GM12891 (cell line): ENCODE measurements around the gene FAM234B.

ENCODE experiments used
- PAX5 ChIP-seq: IDR thresholded peaks from 2 replicates; pipeline ENCODE4 v1.6.1; 2011; ENCODE audit warnings: low read length, moderate library complexity, mild to moderate bottlenecking; ENCODE audit not compliant: insufficient read depth, severe bottlenecking
- POLR2A ChIP-seq: IDR thresholded peaks from 2 replicates; pipeline ENCODE4 v1.6.1; 2011; ENCODE audit warnings: low read depth, low read length, control low read depth
- POLR2AphosphoS5 ChIP-seq: IDR thresholded peaks from 2 replicates; pipeline ENCODE4 v1.6.1; 2011; ENCODE audit warnings: low read depth, low read length, control low read depth
- SPI1 ChIP-seq: IDR thresholded peaks from 2 replicates; pipeline ENCODE4 v1.6.1; 2011; ENCODE audit warnings: low read depth, low read length, control low read depth
- TAF1 ChIP-seq: IDR thresholded peaks from 2 replicates; pipeline ENCODE4 v1.6.1; 2011; ENCODE audit warnings: low read depth, low read length, control low read depth

DNA sequence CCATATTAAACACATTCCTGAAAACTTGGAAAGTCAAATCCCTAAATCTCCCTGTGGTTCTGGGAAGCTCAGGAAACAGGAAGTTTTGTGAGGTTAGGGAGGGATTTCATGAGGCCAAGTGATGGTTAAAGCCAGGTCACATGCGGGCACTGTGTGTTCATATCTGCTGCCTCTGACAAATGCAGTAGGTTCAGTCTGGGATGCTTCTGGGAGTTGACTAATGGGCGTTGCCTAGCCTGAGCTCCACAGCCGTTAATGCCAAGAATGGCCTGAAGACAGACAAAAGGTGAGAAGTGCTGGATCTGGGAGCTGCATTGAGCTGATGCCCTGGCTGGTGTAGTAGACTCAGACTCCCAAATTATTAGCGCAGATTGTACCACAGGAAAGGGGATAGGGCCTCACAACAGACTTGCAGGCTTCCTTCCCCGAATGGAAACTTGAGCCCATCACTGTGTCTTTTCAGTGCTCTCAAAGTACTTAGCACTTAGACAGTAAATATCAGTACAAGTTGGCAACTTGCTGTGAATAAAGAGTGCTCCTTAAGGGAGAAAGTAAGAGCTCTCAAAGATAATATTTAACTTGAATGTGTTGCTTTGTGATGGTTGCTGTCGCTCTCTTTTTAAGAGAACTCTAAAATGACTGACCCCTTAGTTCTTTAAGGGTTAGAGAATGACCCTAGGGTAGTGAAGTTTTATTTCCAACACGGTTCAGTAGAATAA, 41.9 kb downstream of the FAM234B start:
- TF ChIP-seq TAF1 (no peak), POLR2A (no peak), SPI1 (no peak), POLR2AphosphoS5 (no peak), PAX5 (no peak)
